BLaER1 treated with 17β-estradiol and CSF1 and Interleukin-3, amounts not matched to agents 10 nM and 100 nM (cell line): ENCODE data around the gene SV2A.
"Not testable (repeated sequence)": the region's sequence is repeated elsewhere in the genome, so short reads cannot be mapped to it uniquely, and the experiment has no call there.

Source experiments
- H3K27ac ChIP-seq, 11 experiments: shearing (Covaris generic); formaldehyde crosslinking; 2 replicates each; pipeline ENCODE4 v1.8.1; 2022
- H3K27me3 ChIP-seq, 11 experiments: shearing (Covaris generic); formaldehyde crosslinking; 2 replicates each; pipeline ENCODE4 v1.8.1; 2022
- H3K36me3 ChIP-seq, 11 experiments: shearing (Covaris generic); formaldehyde crosslinking; 2 replicates each; pipeline ENCODE4 v1.8.1; 2022
- H3K4me1 ChIP-seq, 10 experiments: shearing (Covaris generic); formaldehyde crosslinking; 2 replicates each; pipeline ENCODE4 v1.8.1; 2022
- H3K4me2 ChIP-seq, 11 experiments: shearing (Covaris generic); formaldehyde crosslinking; 2 replicates each; pipeline ENCODE4 v1.8.1; 2022
- H3K4me3 ChIP-seq, 10 experiments: shearing (Covaris generic); formaldehyde crosslinking; 2 replicates each; pipeline ENCODE4 v1.8.1; 2022
- H3K9ac ChIP-seq, 11 experiments: shearing (Covaris generic); formaldehyde crosslinking; 2 replicates each; pipeline ENCODE4 v1.8.1; 2022
- H3K9me3 ChIP-seq, 11 experiments: shearing (Covaris generic); formaldehyde crosslinking; replicated peaks in 1 of 11; 2 replicates each; pipeline ENCODE4 v1.8.1; 2022
- H4K20me1 ChIP-seq, 11 experiments: shearing (Covaris generic); formaldehyde crosslinking; 2 replicates each; pipeline ENCODE4 v1.8.1; 2022
- Cebpa-rat ChIP-seq, 11 experiments: shearing (Covaris generic); IDR thresholded peaks; 2 replicates each; pipeline ENCODE4 v1.8.1; 2022

The SV2A gene, protein sequence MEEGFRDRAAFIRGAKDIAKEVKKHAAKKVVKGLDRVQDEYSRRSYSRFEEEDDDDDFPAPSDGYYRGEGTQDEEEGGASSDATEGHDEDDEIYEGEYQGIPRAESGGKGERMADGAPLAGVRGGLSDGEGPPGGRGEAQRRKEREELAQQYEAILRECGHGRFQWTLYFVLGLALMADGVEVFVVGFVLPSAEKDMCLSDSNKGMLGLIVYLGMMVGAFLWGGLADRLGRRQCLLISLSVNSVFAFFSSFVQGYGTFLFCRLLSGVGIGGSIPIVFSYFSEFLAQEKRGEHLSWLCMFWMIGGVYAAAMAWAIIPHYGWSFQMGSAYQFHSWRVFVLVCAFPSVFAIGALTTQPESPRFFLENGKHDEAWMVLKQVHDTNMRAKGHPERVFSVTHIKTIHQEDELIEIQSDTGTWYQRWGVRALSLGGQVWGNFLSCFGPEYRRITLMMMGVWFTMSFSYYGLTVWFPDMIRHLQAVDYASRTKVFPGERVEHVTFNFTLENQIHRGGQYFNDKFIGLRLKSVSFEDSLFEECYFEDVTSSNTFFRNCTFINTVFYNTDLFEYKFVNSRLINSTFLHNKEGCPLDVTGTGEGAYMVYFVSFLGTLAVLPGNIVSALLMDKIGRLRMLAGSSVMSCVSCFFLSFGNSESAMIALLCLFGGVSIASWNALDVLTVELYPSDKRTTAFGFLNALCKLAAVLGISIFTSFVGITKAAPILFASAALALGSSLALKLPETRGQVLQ

DNA sequence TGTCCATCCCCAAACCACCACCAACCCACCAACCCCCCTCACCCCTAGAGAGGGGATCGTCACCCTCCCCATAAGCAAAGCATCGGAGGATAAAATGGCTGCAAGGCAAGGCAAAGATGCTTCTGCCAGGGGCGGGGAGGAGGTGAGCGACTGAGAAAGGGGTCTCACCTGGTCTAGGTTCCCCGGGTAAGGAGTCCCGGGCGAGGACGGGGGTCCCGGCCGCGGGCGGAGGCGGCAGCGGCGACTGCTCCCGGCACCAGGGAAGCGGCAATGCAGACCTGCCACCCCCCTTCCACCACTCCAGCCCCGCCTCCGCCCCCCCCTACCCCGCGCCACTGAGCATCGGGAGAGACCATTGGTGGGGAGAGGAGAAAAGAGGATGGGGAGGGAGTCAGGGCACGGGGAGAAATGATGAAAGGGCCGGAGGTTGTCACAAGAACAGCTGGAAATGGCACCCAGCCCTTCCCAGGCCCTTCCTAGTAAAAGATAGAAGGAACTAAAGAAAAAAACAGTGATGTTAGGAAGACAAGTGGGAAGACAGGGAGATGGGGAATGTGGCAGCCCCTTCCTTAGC is at the start of gene SV2A:
SV2A (minus strand) TSS at position 274 of the 574 bp plus-strand sequence. CDS start 4,004 bp downstream, outside the sequence.
- TF ChIP-seq Cebpa-rat (IDR thresholded peaks at IDR 0.05) = no peak
- H3K4me3 ChIP-seq = peak within 1 kb of the TSS; percentile 45 to 82 (median 74)
- peak within 1 kb of the TSS; percentile 92 to 99 (median 97) for H3K4me2 ChIP-seq
- H4K20me1 ChIP-seq = peaks cover 0 to 5% (median 0%) of the 10 kb centered on the region in 11 experiments; a peak in 2 of 22 replicates
- H3K27ac ChIP-seq = peak within 1 kb of the TSS in 9 of 11 experiments; percentile 25 to 76 (median 71); a peak in 16 of 22 replicates
- peak within 1 kb of the TSS; percentile 21 to 83 (median 80); a peak in 21 of 22 replicates for H3K9ac ChIP-seq
- peaks cover 4 to 28% (median 20%) of the 10 kb centered on the region in 11 experiments for H3K36me3 ChIP-seq
- H3K9me3 ChIP-seq = no peaks in the 10 kb centered on the region
- H3K27me3 ChIP-seq = peaks cover 0 to 5% (median 0%) of the 10 kb centered on the region in 11 experiments; a peak in 5 of 22 replicates
- peaks cover 36 to 49% (median 41%) of the 10 kb centered on the region in 10 experiments for H3K4me1 ChIP-seq

DNA sequence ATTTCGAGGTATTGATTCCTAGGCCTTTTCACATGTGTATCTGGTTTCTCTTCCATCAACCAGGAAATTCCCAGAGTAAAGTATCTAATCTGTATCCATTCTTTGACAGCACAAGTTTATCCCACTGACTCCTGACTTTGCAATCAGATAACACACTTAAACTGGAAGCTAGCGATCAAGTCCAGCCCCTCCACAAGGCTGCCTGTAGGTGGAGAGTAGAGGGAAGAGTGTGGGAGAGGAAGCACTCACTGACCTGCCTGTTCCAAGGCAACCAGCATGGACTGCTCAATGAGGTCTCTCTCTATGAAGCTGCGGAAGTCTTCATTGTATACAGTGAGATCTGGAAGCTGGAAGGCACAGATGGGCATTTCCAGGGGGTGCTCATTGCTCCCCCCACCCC is 49.4 kb upstream of the SV2A start:
- no peak for TF ChIP-seq Cebpa-rat (IDR thresholded peaks at IDR 0.05)
- Histone ChIP-seq H3K4me2 (peak overlapping the region in 2 of 11 experiments; percentile 6 to 25; a peak in 3 of 22 replicates), H3K27me3 (peaks cover 0 to 17% (median 0%) of the 10 kb centered on the region in 11 experiments; a peak in 4 of 22 replicates), H3K36me3 (no peaks in the 10 kb centered on the region), H3K9ac (no peak overlapping the region), H3K9me3 (no peaks in the 10 kb centered on the region), H3K27ac (no peak overlapping the region), H4K20me1 (no peaks in the 10 kb centered on the region), H3K4me1 (peaks cover 0 to 13% (median 7%) of the 10 kb centered on the region in 10 experiments; a peak in 14 of 20 replicates), H3K4me3 (no peak overlapping the region)

DNA sequence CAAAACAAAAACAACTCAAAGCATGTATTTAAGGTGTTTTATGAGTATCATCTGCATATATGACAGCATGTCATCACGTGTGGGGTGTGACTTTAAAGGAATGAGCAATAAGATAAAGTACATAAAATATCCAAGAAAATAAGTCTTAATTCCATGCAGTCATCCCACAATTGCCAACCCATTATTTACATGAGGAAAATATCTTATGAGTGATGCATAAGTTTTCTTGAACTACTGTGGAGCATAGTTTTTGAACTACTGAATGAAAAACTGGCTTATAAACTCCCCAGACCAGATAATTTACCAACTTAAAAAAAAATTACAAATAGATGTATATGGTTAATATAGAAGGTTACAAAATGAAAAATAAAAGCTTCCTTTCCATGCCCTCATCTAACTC is 48.8 kb upstream of the SV2A start:
- H3K27ac ChIP-seq = no peak overlapping the region
- no peaks in the 10 kb centered on the region for H4K20me1 ChIP-seq
- peaks cover 0 to 11% (median 0%) of the 10 kb centered on the region in 11 experiments; a peak in 3 of 22 replicates for H3K27me3 ChIP-seq
- H3K4me2 ChIP-seq = no peak overlapping the region
- H3K9ac ChIP-seq = no peak overlapping the region
- H3K4me1 ChIP-seq = peaks cover 0 to 13% (median 8%) of the 10 kb centered on the region in 10 experiments; a peak in 14 of 20 replicates
- TF ChIP-seq Cebpa-rat (IDR thresholded peaks at IDR 0.05) = no peak
- no peak overlapping the region for H3K4me3 ChIP-seq
- H3K36me3 ChIP-seq = no peaks in the 10 kb centered on the region
- H3K9me3 ChIP-seq = no peaks in the 10 kb centered on the region

DNA sequence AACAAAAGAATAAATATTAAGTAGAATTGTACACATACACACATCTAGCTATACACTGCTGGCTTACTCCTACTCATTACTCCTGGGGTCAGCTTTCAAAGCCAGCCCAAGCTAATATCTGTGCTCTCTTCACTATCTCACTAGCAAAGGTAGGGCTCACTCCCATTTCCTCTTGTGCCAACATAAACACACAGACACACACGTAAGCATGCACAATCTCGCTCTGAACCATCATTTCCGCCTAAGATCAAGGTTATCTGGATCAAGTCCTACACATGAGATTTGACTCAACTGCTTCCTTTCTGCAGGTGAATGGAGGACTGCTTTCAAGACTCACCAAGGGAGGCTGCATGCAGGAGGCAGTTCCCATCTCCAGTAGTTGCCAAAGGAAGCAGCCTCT is 47.8 kb upstream of the SV2A start:
- H3K36me3 ChIP-seq = no peaks in the 10 kb centered on the region

DNA sequence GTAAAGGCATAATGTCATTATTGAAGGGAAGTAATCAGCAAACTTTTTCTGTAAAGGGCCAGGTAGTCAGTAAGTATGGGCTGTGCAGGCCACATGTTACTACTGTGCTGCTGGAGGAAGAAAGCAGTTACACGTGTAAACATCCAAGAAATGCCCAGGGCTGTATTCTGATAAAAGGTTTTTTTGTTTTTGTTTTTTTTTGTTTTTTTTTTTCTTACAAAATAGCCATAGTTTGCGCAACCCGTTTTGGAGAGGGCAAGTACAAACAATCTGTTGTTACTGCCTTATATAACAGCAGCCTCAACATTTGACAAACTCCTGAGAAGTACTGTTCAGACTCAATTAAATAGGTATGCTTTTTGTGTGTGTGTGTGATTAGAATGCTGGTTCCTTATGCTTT is 45.7 kb upstream of the SV2A start:
- no peaks in the 10 kb centered on the region for H3K36me3 ChIP-seq
- H3K4me2 ChIP-seq = no peak overlapping the region
- TF ChIP-seq Cebpa-rat (IDR thresholded peaks at IDR 0.05) = no peak
- H3K27ac ChIP-seq = no peak overlapping the region
- no peaks in the 10 kb centered on the region; a peak in 1 of 22 replicates for H3K9me3 ChIP-seq
- no peak overlapping the region for H3K9ac ChIP-seq
- H4K20me1 ChIP-seq = no peaks in the 10 kb centered on the region
- H3K4me3 ChIP-seq = no peak overlapping the region
- H3K4me1 ChIP-seq = peaks cover 0 to 13% (median 8%) of the 10 kb centered on the region in 10 experiments; a peak in 14 of 20 replicates
- 0 out of 22 replicates have a peak, but pooled peaks cover 0 to 5% (median 0%) of the 10 kb centered on the region in 11 experiments for H3K27me3 ChIP-seq

More for the DNA sequence above, 47.8 kb upstream of the SV2A start:
- no peaks in the 10 kb centered on the region for H3K9me3 ChIP-seq
- peaks cover 0 to 13% (median 8%) of the 10 kb centered on the region in 10 experiments; a peak in 14 of 20 replicates for H3K4me1 ChIP-seq
- H3K27me3 ChIP-seq = peaks cover 0 to 5% (median 0%) of the 10 kb centered on the region in 11 experiments; a peak in 1 of 22 replicates
- no peak overlapping the region for H3K9ac ChIP-seq
- H3K4me3 ChIP-seq = no peak overlapping the region
- H4K20me1 ChIP-seq = no peaks in the 10 kb centered on the region
- H3K4me2 ChIP-seq = no peak overlapping the region
- no peak overlapping the region for H3K27ac ChIP-seq
- TF ChIP-seq Cebpa-rat (IDR thresholded peaks at IDR 0.05) = no peak

DNA sequence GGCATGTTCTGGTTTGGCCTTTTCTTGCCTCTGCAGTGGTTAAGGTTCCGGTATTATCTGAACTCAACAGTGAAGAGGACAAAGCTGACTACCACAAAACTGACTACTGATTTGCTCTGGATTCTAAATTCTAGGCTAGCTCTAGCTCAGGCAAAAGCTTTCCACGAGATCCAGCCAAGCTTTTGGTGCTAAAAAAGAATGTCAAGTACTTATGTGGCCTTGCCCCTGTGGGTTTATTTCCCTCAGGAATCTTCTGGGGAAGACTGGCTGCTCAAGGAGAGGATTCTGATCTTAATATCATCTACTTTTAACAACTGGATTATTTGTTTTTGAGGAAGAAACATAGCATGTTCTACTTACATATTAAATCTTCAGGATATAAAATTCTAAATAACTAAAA is 45.1 kb upstream of the SV2A start:
- H3K4me1 ChIP-seq = peaks cover 0 to 13% (median 8%) of the 10 kb centered on the region in 10 experiments; a peak in 14 of 20 replicates
- no peak for TF ChIP-seq Cebpa-rat (IDR thresholded peaks at IDR 0.05)
- peak overlapping the region in 5 of 11 experiments; percentile 17 to 36 (median 23); a peak in 5 of 22 replicates for H3K4me2 ChIP-seq
- no peak overlapping the region for H3K9ac ChIP-seq
- no peaks in the 10 kb centered on the region for H3K36me3 ChIP-seq
- H3K9me3 ChIP-seq = peaks cover 0 to 3% (median 0%) of the 10 kb centered on the region in 11 experiments; a peak in 2 of 22 replicates
- H4K20me1 ChIP-seq = no peaks in the 10 kb centered on the region
- 0 out of 22 replicates have a peak, but pooled peaks cover 0 to 5% (median 0%) of the 10 kb centered on the region in 11 experiments for H3K27me3 ChIP-seq
- no peak overlapping the region for H3K4me3 ChIP-seq
- H3K27ac ChIP-seq = peak overlapping the region in 6 of 11 experiments; percentile 4 to 35 (median 18); a peak in 9 of 22 replicates

DNA sequence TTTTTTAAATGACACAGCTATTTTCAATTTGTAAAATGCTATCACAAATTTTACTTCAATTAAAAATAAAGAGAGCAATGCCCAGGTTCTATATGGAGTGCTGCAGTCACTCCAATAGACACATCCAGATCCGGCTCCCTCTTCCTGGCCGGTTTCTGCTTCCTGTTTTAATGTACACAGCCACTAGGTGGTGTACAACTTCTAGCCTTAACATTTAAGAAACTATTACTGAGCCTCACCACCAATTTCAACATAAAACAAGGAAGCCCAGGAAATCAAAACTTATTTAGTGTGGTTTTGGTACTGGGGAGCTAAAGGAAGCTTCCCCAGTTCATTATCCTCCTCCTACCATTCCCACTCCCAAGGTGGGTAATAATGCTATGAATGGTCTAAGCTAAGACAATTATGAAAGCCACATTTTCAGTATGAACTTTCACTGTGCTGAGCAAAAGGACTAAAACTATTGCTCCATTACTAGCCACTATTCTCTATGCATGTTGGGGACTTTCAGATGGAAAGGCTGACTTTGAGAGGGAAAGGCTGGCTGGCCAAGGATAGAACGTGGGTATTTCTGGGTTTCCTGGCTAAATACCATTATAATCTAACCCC is 44.5 kb upstream of the SV2A start:
- H3K9me3 ChIP-seq = peaks cover 0 to 5% (median 0%) of the 10 kb centered on the region in 11 experiments; a peak in 2 of 22 replicates
- H3K27ac ChIP-seq = peak overlapping the region in 5 of 11 experiments; percentile 4 to 35 (median 19); a peak in 8 of 22 replicates
- no peaks in the 10 kb centered on the region for H3K36me3 ChIP-seq
- TF ChIP-seq Cebpa-rat (IDR thresholded peaks at IDR 0.05) = no peak
- H3K4me1 ChIP-seq = peaks cover 0 to 12% (median 8%) of the 10 kb centered on the region in 10 experiments; a peak in 14 of 20 replicates
- no peak overlapping the region for H3K4me3 ChIP-seq
- no peak overlapping the region for H3K9ac ChIP-seq
- no peaks in the 10 kb centered on the region for H4K20me1 ChIP-seq
- peak overlapping the region in 7 of 11 experiments; percentile 17 to 36 (median 23); a peak in 9 of 22 replicates for H3K4me2 ChIP-seq
- 0 out of 22 replicates have a peak, but pooled peaks cover 0 to under 1% (median 0%) of the 10 kb centered on the region in 11 experiments for H3K27me3 ChIP-seq

DNA sequence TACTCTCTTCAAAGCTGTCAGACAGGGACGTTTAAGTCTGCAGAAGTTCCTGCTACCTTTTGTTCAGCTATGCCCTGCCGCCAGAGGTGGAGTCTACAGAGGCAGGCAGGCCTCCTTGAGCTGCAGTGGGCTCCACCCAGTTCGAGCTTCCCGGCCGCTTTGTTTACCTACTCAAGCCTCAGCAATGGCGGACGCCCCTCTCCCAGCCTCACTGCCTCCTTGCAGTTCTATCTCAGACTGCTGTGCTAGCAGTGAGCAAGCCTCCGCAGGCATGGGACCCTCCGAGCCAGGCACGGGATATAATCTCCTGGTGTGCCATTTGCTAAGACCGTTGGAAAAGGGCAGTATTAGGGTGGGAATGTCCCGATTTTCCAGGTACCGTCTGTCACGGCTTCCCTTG is 39.9 kb upstream of the SV2A start:
- H3K9me3 ChIP-seq, H3K4me2 ChIP-seq, H3K27ac ChIP-seq, H3K36me3 ChIP-seq, H3K4me3 ChIP-seq, H3K4me1 ChIP-seq, H4K20me1 ChIP-seq, H3K9ac ChIP-seq, H3K27me3 ChIP-seq: not testable (repeated sequence)
